A549 (cell line): ENCODE results near the gene MACROD1. TPM values are rescaled to one million over a fixed set of nuclear protein-coding genes. Genes with fewer than 3 reads are reported as not detected.

ENCODE experiments used
- ATAC-seq, 2 experiments: fragments of 200-7000 bp in 1 of 2; fragments of >200 bp in 1 of 2; cut with Nextera tagmentation in 1 of 2; cut with Tn5 transposase in 1 of 2; 3 replicates each; pipeline versions ENCODE4 v1.8.0 to v1.9.1; 2018 to 2020; ENCODE audit warnings: mild to moderate bottlenecking in 1 of 2, moderate library complexity in 1 of 2
- CTCF ChIA-PET: fragments of 300-600 bp; sonication (Branson Sonifier 250); formaldehyde crosslinking; extraction: SDS; loops from one replicate; lab custom pipeline; 2021; ENCODE audit warnings: antibody characterized with exemption, inconsistent platforms; lab: Yijun Ruan, JAX
- POLR2A ChIA-PET: fragments of 350-600 bp; formaldehyde crosslinking; extraction: SDS; loops from one replicate; lab custom pipeline; 2021; ENCODE audit warnings: antibody characterized with exemption, inconsistent platforms; lab: Yijun Ruan, JAX
- DNase-seq, 2 experiments: peaks; one replicate each; pipeline versions ENCODE4 v3.0.0 to v3.0.0-alpha.2; 2011 to 2016; ENCODE audit warnings: low read depth in 1 of 2, low spot score in 1 of 2
- FAIRE-seq: peaks from 2 replicates; lab custom pipeline; 2011; peaks lifted over from hg19 to GRCh38; lab: Jason Lieb, UNC
- H3K27ac ChIP-seq, 2 experiments: fragments of >200 bp; sonication (Bioruptor Twin); formaldehyde crosslinking; 3 replicates each; pipeline ENCODE4 v1.5.1; 2016 to 2017
- H3K4me1 ChIP-seq: fragments of >200 bp; sonication (Bioruptor Twin); formaldehyde crosslinking; 3 replicates; pipeline ENCODE4 v1.6.1; 2016
- H3K4me2 ChIP-seq: fragments of >200 bp; sonication (Bioruptor Twin); formaldehyde crosslinking; 3 replicates; pipeline ENCODE4 v1.6.1; 2016
- H3K4me3 ChIP-seq: fragments of >200 bp; sonication (Bioruptor Twin); formaldehyde crosslinking; 3 replicates; pipeline ENCODE4 v1.5.1; 2016
- H3K9me3 ChIP-seq: fragments of >200 bp; sonication (Bioruptor Twin); formaldehyde crosslinking; 3 replicates; pipeline ENCODE4 v1.6.1; 2016
- EHF ChIP-seq: fragments of 250-450 bp; sonication (Bioruptor Pico); IDR thresholded peaks from 2 replicates; pipeline ENCODE4 v1.5.0; 2020; ENCODE audit warnings: mild to moderate bottlenecking
- EHMT2 ChIP-seq: fragments of 200-600 bp; sonication (generic); IDR thresholded peaks from 2 replicates; pipeline ENCODE4 v1.6.1; 2016; ENCODE audit warnings: antibody characterized with exemption, low read depth, mild to moderate bottlenecking, moderate library complexity
- ESRRA ChIP-seq: fragments of 150-350 bp; IDR thresholded peaks from 2 replicates; pipeline ENCODE4 v1.6.1; 2014; ENCODE audit warnings: mild to moderate bottlenecking, low read length, borderline replicate concordance
- GATA3 ChIP-seq: IDR thresholded peaks from 2 replicates; pipeline ENCODE4 v1.6.1; 2012; ENCODE audit warnings: borderline replicate concordance
- HEYL ChIP-seq: fragments of 250-450 bp; sonication (Bioruptor Pico); IDR thresholded peaks from 2 replicates; pipeline ENCODE4 v1.8.0; 2021; ENCODE audit warnings: mild to moderate bottlenecking, moderate library complexity
- HOXB5 ChIP-seq: fragments of 250-450 bp; sonication (Bioruptor Pico); IDR thresholded peaks from 2 replicates; pipeline ENCODE4 v1.5.0; 2020; ENCODE audit warnings: mild to moderate bottlenecking, moderate library complexity
- KDM5A ChIP-seq: fragments of 200-600 bp; sonication (generic); IDR thresholded peaks from 2 replicates; pipeline ENCODE4 v1.6.1; 2016; ENCODE audit warnings: antibody characterized with exemption, mild to moderate bottlenecking
- MAFK ChIP-seq: fragments of 450-650 bp; IDR thresholded peaks from 2 replicates; pipeline ENCODE4 v1.6.1; 2014; ENCODE audit not compliant: partially characterized antibody
- MAZ ChIP-seq: fragments of 150-350 bp; IDR thresholded peaks from 2 replicates; pipeline ENCODE4 v1.6.1; 2014; ENCODE audit warnings: antibody characterized with exemption, low read depth, low read length, borderline replicate concordance
- MYC ChIP-seq: IDR thresholded peaks from 2 replicates; pipeline ENCODE4 v1.6.1; 2012; ENCODE audit warnings: mild to moderate bottlenecking, inconsistent platforms, low read length, improper control_type of control experiment, borderline replicate concordance
- NFE2L2 ChIP-seq: fragments of 150-350 bp; conservative IDR thresholded peaks from 2 replicates; pipeline ENCODE4 v1.6.1; 2014; ENCODE audit warnings: low read length
- POLR2A ChIP-seq: IDR thresholded peaks from 2 replicates; pipeline ENCODE4 v1.6.1; 2012; ENCODE audit warnings: mild to moderate bottlenecking, low read length
- RARB ChIP-seq: fragments of 250-450 bp; sonication (Bioruptor Pico); IDR thresholded peaks from 2 replicates; pipeline ENCODE4 v1.8.0; 2021; ENCODE audit warnings: mild to moderate bottlenecking, moderate library complexity
- ZFP36 ChIP-seq: fragments of 450-650 bp; IDR thresholded peaks from 2 replicates; pipeline ENCODE4 v1.6.1; 2014; ENCODE audit warnings: borderline replicate concordance; ENCODE audit not compliant: partially characterized antibody
- ZNF302 ChIP-seq: fragments of 250-450 bp; sonication (Bioruptor Pico); IDR thresholded peaks from 2 replicates; pipeline ENCODE4 v1.9.0; 2021; ENCODE audit warnings: inconsistent platforms, mild to moderate bottlenecking, moderate library complexity
- ZSCAN20 ChIP-seq: fragments of 250-450 bp; sonication (Bioruptor Pico); IDR thresholded peaks from 2 replicates; pipeline ENCODE4 v1.8.0; 2022; ENCODE audit warnings: mild to moderate bottlenecking, moderate library complexity
- WGBS: methylation state at CpG from one replicate; pipeline ENCODE4 v1.1.6; 2017; ENCODE audit errors: missing lambda C conversion rate; 5-methylcytosine and 5-hydroxymethylcytosine counted together
- polyA plus RNA-seq, 4 experiments: library from polyadenylated mRNA; depleted of rRNA in 3 of 4; stranded (reverse); fragments of >200 nt; fragmentation: RNase III in 1 of 4; extraction: RNeasy Plus Mini Kit Qiagen cat#74134 plus additional on column Dnase treatment in 1 of 4; gene quantifications; 2 replicates in 3 of 4; 3 replicates in 1 of 4; pipeline ENCODE4 v1.2.3, GENCODE V29; 2011 to 2017
- TF ChIP-seq, protein P1 (sequence below): fragments of >200 bp; sonication (Bioruptor Twin); formaldehyde crosslinking; IDR thresholded peaks from 3 replicates; pipeline ENCODE4 v1.5.1; 2016
- TF ChIP-seq, protein P2 (sequence below): fragments of >200 bp; sonication (Bioruptor Twin); formaldehyde crosslinking; IDR thresholded peaks from 2 replicates; pipeline ENCODE4 v1.6.1; 2016
- TF ChIP-seq, protein P3 (sequence below): fragments of 250-450 bp; sonication (Bioruptor Pico); IDR thresholded peaks from 2 replicates; pipeline ENCODE4 v1.5.0; 2020; ENCODE audit warnings: low read depth, mild to moderate bottlenecking, moderate library complexity
- TF ChIP-seq, protein P4 (sequence below): fragments of 450-650 bp; IDR thresholded peaks from 2 replicates; pipeline ENCODE4 v1.6.1; 2014; ENCODE audit warnings: antibody characterized with exemption
- TF ChIP-seq, protein P5 (sequence below): fragments of >200 bp; sonication (Bioruptor Twin); formaldehyde crosslinking; IDR thresholded peaks from 3 replicates; pipeline ENCODE4 v1.6.1; 2016
- TF ChIP-seq, protein P6 (sequence below): IDR thresholded peaks from 2 replicates; pipeline ENCODE4 v1.6.1; 2012

The MACROD1 gene
- polyA plus RNA-seq, 2 of the 4 experiments (the other 2 are of a cell fraction): 15.1 to 16.6 TPM

DNA sequence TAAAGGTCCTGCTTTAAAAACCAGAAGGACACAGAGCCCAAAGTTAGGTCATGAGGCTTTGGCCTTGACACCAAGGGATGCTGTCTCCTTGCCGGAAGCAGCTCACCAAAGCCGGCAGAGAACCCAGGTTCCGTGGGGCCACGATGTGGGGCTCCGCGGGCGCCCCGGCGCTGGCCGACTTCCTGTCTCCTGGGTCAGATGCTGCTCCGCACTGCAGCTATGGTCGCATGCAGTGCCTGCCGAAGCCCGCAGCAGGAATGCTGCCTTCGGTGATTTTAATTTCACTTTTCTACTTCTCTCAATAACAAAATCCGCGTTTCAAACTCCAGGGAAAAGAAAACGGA, 180.1 kb downstream of the MACROD1 start (continued):
- TF ChIP-seq KDM5A (no peak), EHMT2 (no peak)

DNA sequence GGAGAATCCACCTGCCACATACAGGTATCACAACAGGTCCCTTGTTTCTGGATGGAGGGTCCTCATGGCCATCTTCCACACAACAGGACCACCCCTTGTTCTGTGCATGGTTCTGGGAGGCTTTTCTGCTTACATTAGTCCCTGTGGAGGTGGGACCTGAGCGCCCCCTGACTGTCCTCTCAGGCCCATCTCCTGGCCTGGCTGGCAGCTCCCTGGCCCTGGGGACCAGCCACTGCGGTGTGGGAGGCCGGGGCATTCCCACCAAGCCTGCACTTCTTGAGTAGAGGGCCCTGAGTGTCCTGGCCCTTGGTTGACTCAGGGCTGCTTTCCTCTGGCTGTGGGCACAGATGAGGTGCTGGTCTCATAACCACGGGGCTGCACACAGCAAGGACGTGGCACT, 186.5 kb downstream of the MACROD1 start:
- Histone ChIP-seq H3K9me3 (no peaks in the 10 kb centered on the region), H3K27ac (no peak overlapping the region), H3K4me3 (no peak overlapping the region), H3K4me1 (peaks cover 14% of the 10 kb centered on the region), H3K4me2 (no peak overlapping the region)
- CTCF ChIA-PET: interaction anchor here (0.7 kb wide), 1 partner anchor 28 kb away, joined by 3 read pairs; no protein-coding TSS in a partner anchor
- DNase-seq (no peak), ATAC-seq (no peak), FAIRE-seq (no peak)
- TF ChIP-seq, protein P1, sequence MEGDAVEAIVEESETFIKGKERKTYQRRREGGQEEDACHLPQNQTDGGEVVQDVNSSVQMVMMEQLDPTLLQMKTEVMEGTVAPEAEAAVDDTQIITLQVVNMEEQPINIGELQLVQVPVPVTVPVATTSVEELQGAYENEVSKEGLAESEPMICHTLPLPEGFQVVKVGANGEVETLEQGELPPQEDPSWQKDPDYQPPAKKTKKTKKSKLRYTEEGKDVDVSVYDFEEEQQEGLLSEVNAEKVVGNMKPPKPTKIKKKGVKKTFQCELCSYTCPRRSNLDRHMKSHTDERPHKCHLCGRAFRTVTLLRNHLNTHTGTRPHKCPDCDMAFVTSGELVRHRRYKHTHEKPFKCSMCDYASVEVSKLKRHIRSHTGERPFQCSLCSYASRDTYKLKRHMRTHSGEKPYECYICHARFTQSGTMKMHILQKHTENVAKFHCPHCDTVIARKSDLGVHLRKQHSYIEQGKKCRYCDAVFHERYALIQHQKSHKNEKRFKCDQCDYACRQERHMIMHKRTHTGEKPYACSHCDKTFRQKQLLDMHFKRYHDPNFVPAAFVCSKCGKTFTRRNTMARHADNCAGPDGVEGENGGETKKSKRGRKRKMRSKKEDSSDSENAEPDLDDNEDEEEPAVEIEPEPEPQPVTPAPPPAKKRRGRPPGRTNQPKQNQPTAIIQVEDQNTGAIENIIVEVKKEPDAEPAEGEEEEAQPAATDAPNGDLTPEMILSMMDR: no peak
- TF ChIP-seq ESRRA (no peak), MAFK (no peak)
- POLR2A ChIA-PET: no interaction called here
- WGBS: 96% methylated on average over 4 of the region's 5 CpGs

DNA sequence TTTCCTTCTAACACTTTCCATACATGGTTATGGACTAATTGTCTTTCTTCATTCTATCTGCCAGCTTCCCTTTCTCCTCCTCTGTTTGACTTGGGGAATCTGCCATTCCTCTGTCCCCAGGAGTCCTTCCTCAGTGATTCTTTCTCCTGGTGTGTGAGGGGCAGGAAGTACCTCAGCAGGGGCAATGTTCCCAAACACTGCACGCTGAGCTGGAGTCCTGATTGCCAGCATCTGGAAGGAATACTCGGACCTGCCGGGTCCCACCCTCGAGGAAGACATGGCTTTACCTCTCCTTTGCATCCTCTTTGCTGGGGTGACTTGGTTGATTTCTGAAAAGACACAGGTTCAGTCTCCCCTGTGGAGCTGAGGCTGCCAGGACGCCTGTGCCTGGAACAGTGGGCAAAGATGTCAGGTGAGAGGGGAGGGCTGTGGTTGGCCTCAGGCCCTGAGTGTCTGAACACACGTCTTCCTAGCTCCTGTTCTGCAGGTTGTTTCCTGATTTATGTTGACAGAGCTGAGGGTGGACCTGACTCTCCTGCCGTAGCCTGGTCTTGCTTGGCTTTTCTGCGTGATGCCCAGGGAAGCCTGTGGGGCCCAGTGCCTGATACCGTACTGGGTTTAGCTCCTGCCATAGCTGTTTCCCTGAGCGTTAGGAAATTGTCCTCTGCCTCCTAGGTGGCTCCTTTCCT, 187.2 kb downstream of the MACROD1 start:
- Histone ChIP-seq H3K4me3 (no peak overlapping the region), H3K4me1 (peaks cover 14% of the 10 kb centered on the region), H3K27ac (no peak overlapping the region), H3K9me3 (no peaks in the 10 kb centered on the region), H3K4me2 (no peak overlapping the region)
- DNase-seq (no peak), FAIRE-seq (no peak), ATAC-seq (no peak)
- CTCF ChIA-PET: interaction anchor here (0.7 to 1.4 kb wide), 3 partner anchors 29 to 171 kb away, joined by 3 to 4 read pairs (median 3); no protein-coding TSS in a partner anchor
- TF ChIP-seq ZSCAN20 (CRISPR knock-in tag) (no peak), MYC (no peak), MAFK (no peak), POLR2A (no peak)
- TF ChIP-seq, protein P2, sequence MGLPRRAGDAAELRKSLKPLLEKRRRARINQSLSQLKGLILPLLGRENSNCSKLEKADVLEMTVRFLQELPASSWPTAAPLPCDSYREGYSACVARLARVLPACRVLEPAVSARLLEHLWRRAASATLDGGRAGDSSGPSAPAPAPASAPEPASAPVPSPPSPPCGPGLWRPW: no peak
- TF ChIP-seq, protein P3, sequence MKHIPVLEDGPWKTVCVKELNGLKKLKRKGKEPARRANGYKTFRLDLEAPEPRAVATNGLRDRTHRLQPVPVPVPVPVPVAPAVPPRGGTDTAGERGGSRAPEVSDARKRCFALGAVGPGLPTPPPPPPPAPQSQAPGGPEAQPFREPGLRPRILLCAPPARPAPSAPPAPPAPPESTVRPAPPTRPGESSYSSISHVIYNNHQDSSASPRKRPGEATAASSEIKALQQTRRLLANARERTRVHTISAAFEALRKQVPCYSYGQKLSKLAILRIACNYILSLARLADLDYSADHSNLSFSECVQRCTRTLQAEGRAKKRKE (CRISPR knock-in tag): no peak
- POLR2A ChIA-PET: no interaction called here
- WGBS: 93% methylated on average over 10 of the region's 10 CpGs

DNA sequence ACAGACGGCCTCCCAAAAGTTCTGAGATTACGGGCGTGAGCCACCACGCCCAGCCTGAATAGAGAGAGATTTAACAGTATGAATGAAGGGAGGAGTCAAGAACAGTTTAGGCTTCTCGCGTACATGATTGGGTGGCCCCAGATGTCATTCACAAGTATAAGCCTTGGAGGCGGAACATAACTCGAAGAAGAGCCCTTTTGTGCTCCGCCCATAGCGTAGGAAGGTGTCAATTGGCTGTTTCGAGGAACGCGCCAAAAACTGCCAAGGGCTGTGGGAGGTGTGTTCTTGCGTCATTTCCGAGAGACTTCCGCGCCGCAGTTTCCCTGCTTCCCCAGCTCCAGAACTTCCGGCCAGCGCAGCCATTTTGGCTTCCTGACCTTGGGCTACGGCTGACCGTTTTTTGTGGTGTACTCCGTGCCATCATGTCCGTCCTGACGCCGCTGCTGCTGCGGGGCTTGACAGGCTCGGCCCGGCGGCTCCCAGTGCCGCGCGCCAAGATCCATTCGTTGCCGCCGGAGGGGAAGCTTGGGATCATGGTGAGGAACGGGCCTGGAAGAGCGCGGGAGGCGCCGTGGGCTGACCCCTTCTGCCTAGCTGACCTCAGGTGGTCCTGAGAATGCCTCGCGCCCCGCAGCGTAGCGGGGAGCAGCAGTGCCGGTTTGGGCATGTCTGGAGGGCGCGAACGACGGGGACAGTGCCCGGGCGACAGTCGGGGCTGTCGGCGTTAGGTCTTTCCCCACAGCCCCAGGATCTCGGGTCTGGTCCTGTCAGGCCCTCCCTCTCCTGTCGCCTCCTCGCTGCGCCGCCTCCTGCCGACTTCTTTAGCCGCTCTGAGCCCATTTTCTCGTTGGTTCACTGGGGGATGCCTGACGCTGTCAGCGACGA, 191.4 kb downstream of the MACROD1 start, which contains the start of gene COX8A:
Gene COX8A, plus strand, starts transcription at position 362 of the 885 bp plus-strand sequence. Its CDS starts 61 bp downstream, at position 423.
- WGBS: 1% methylated on average over 41 of the region's 67 CpGs
- ChIA-PET POLR2A (interaction anchor here (1.0 to 1.7 kb wide), 3 partner anchors 11 to 211 kb away, joined by 3 to 9 read pairs (median 4); partner anchors contain the start of genes OTUB1 and STIP1), CTCF (interaction anchor here (0.8 to 1.7 kb wide), 5 partner anchors 16 to 178 kb away, joined by 3 to 5 read pairs (median 3); no protein-coding TSS in a partner anchor)
- FAIRE-seq: peak; percentile 72
- ATAC-seq: peak; percentile 96 to 98
- Histone ChIP-seq H3K4me2 (peak within 1 kb of the TSS; percentile 90), H3K4me3 (peak within 1 kb of the TSS; percentile 89), H3K9me3 (no peaks in the 10 kb centered on the region), H3K4me1 (peaks cover 14% of the 10 kb centered on the region), H3K27ac (peak within 1 kb of the TSS; percentile 91 to 95)
- DNase-seq: peak; percentile 99 to 100
- TF ChIP-seq MAZ: peak; percentile 88; the same call in 1 of the 2 replicates
- TF ChIP-seq, protein P4, sequence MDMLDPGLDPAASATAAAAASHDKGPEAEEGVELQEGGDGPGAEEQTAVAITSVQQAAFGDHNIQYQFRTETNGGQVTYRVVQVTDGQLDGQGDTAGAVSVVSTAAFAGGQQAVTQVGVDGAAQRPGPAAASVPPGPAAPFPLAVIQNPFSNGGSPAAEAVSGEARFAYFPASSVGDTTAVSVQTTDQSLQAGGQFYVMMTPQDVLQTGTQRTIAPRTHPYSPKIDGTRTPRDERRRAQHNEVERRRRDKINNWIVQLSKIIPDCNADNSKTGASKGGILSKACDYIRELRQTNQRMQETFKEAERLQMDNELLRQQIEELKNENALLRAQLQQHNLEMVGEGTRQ: no peak
- TF ChIP-seq, protein P5, sequence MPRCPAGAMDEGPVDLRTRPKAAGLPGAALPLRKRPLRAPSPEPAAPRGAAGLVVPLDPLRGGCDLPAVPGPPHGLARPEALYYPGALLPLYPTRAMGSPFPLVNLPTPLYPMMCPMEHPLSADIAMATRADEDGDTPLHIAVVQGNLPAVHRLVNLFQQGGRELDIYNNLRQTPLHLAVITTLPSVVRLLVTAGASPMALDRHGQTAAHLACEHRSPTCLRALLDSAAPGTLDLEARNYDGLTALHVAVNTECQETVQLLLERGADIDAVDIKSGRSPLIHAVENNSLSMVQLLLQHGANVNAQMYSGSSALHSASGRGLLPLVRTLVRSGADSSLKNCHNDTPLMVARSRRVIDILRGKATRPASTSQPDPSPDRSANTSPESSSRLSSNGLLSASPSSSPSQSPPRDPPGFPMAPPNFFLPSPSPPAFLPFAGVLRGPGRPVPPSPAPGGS: peak; percentile 82; the same call in 1 of the 3 replicates
- TF ChIP-seq NFE2L2: no peak
- no peak for TF ChIP-seq ZFP36
- no peak for TF ChIP-seq ZNF302 (CRISPR knock-in tag)
- no peak for TF ChIP-seq EHF
- TF ChIP-seq GATA3: peak; percentile 23; the same call in 1 of the 2 replicates
- no peak for TF ChIP-seq HEYL
- TF ChIP-seq, protein P6, sequence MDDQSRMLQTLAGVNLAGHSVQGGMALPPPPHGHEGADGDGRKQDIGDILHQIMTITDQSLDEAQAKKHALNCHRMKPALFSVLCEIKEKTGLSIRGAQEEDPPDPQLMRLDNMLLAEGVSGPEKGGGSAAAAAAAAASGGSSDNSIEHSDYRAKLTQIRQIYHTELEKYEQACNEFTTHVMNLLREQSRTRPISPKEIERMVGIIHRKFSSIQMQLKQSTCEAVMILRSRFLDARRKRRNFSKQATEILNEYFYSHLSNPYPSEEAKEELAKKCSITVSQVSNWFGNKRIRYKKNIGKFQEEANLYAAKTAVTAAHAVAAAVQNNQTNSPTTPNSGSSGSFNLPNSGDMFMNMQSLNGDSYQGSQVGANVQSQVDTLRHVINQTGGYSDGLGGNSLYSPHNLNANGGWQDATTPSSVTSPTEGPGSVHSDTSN: no peak
- no peak for TF ChIP-seq RARB (CRISPR knock-in tag)
- TF ChIP-seq POLR2A: peak; percentile 74
- TF ChIP-seq HOXB5 (CRISPR knock-in tag): no peak
- TF ChIP-seq, protein P3 (CRISPR knock-in tag): no peak
